Ovary (tissue), 3 donors: ENCODE data around the gene HIVEP1.

Experiments used
- EP300 ChIP-seq: sonication (generic); formaldehyde crosslinking; IDR thresholded peaks from one replicate; pipeline ENCODE4 v1.6.1; 2017; ENCODE audit warnings: antibody characterized with exemption
- POLR2A ChIP-seq: fragments of 450-650 bp; IDR thresholded peaks from one replicate; pipeline ENCODE4 v1.6.1; 2017; ENCODE audit warnings: antibody characterized with exemption, mild to moderate bottlenecking, moderate library complexity
- TF ChIP-seq, protein P1 (sequence below), 3 donors: fragments of 450-650 bp in 2 of 3; fragments of 200-600 bp in 1 of 3; IDR thresholded peaks; one replicate each; pipeline versions ENCODE4 v1.5.1 to v1.8.0; 2016 to 2022; ENCODE audit warnings: antibody characterized with exemption in 3 of 3, mild to moderate bottlenecking in 1 of 3
- donor health status: DM: no; HTN: no; CAD: no.

DNA sequence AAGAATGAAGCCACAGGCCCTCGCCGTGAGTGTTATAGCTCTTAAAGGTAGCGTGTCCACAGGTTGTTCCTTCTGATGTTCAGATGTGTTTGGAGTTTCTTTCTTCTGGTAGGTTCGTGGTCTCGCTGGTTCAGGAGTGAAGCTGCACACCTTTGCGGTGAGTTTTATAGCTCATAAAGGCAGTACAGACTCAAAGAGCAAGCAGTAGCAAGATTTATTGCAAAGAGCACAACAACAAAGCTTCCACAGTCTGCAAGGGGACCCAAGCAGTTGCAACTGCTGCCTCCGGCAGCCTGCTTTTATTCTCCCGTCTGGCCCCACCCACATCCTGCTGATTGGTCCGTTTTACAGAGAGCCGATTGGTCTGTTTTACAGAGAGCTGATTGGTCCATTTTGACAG lies 5.2 kb downstream of the HIVEP1 start:
- TF ChIP-seq, protein P1, sequence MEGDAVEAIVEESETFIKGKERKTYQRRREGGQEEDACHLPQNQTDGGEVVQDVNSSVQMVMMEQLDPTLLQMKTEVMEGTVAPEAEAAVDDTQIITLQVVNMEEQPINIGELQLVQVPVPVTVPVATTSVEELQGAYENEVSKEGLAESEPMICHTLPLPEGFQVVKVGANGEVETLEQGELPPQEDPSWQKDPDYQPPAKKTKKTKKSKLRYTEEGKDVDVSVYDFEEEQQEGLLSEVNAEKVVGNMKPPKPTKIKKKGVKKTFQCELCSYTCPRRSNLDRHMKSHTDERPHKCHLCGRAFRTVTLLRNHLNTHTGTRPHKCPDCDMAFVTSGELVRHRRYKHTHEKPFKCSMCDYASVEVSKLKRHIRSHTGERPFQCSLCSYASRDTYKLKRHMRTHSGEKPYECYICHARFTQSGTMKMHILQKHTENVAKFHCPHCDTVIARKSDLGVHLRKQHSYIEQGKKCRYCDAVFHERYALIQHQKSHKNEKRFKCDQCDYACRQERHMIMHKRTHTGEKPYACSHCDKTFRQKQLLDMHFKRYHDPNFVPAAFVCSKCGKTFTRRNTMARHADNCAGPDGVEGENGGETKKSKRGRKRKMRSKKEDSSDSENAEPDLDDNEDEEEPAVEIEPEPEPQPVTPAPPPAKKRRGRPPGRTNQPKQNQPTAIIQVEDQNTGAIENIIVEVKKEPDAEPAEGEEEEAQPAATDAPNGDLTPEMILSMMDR (IDR thresholded peaks at IDR 0.05), result no peak
- TF ChIP-seq POLR2A, result no peak
- TF ChIP-seq EP300, result no peak
